ENCODE measurements around the gene ASXL2.

DNA sequence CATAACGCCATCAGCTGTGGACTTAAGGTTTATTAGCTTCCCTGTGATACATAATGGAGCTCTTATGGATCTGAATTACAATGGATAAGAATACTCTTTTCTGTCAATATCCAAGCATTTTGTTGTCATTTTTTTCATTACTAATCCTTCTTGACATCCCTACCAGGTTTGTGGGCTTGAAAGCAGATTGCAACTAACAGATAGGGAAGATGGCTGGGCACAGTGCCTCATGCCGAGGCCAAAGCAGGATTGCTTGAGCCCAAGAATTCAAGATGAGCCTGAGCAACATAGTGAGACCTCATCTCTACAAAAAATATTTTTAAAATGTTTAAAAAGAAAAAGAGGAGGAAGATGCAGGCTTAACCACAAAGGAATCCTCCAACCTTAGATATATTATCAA is 42.4 kb downstream of the ASXL2 start:
- TF ChIP-seq ZNF274 (IDR thresholded peaks at IDR 0.05; ENCODE audit: low read depth, low read length) (no peak), YY1 (IDR thresholded peaks at IDR 0.05; ENCODE audit: insufficient read depth, insufficient read length) (no peak), SUZ12 (IDR thresholded peaks at IDR 0.05; ENCODE audit: extremely low read depth, insufficient read depth, insufficient read length) (no peak)

All from NT2/D1 (cell line).